Progenitor cell of endocrine pancreas (in vitro differentiated cells): ENCODE results near the gene DHX58. TPM values are rescaled to one million over a fixed set of nuclear protein-coding genes. Genes with fewer than 3 reads are reported as not detected.

ENCODE experiments used
- DNase-seq: peaks from one replicate; pipeline ENCODE4 v3.0.0; 2021; ENCODE audit warnings: low spot score; ENCODE audit not compliant: unreplicated experiment
- H3K27ac Mint-ChIP-seq: 2 replicates; pipeline ENCODE4 v1.8.0; 2021; ENCODE audit warnings: mild to moderate bottlenecking, moderate library complexity, mixed read lengths
- H3K27me3 Mint-ChIP-seq: 2 replicates; pipeline ENCODE4 v1.8.0; 2021; ENCODE audit warnings: mixed read lengths
- H3K36me3 Mint-ChIP-seq: 2 replicates; pipeline ENCODE4 v1.8.0; 2022; ENCODE audit warnings: mixed read lengths; ENCODE audit not compliant: insufficient read depth
- H3K4me1 Mint-ChIP-seq: 2 replicates; pipeline ENCODE4 v1.8.0; 2021; ENCODE audit warnings: low read depth, mixed read lengths
- H3K4me3 Mint-ChIP-seq: 2 replicates; pipeline ENCODE4 v1.8.0; 2021; ENCODE audit warnings: low read depth, mild to moderate bottlenecking, moderate library complexity, mixed read lengths
- H3K9me3 Mint-ChIP-seq: 2 replicates; pipeline ENCODE4 v1.8.0; 2021; ENCODE audit warnings: low read depth, mixed read lengths
- total RNA-seq: library from RNA; stranded (reverse); gene quantifications from 2 replicates; pipeline ENCODE4 v1.2.1, GENCODE V29; 2021
- TF ChIP-seq, protein P1 (sequence below): fragments of 200-600 bp; sonication (generic); IDR thresholded peaks from one replicate; pipeline ENCODE4 v1.5.0; 2021; ENCODE audit warnings: antibody characterized with exemption, mild to moderate bottlenecking; ENCODE audit not compliant: unreplicated experiment

The DHX58 gene
- total RNA-seq, 1 donor from 2014 or later = 0.43 TPM

GRCh38 chr17:42065201-42065600 is 47.3 kb downstream of the DHX58 start:
- Mint-ChIP-seq H3K27me3 (peaks cover 25% of the 10 kb centered on the region), H3K4me1 (no peaks in the 10 kb centered on the region), H3K9me3 (no peaks in the 10 kb centered on the region), H3K36me3 (no peaks in the 10 kb centered on the region), H3K27ac (no peak overlapping the region), H3K4me3 (no peak overlapping the region)
- TF ChIP-seq, protein P1, sequence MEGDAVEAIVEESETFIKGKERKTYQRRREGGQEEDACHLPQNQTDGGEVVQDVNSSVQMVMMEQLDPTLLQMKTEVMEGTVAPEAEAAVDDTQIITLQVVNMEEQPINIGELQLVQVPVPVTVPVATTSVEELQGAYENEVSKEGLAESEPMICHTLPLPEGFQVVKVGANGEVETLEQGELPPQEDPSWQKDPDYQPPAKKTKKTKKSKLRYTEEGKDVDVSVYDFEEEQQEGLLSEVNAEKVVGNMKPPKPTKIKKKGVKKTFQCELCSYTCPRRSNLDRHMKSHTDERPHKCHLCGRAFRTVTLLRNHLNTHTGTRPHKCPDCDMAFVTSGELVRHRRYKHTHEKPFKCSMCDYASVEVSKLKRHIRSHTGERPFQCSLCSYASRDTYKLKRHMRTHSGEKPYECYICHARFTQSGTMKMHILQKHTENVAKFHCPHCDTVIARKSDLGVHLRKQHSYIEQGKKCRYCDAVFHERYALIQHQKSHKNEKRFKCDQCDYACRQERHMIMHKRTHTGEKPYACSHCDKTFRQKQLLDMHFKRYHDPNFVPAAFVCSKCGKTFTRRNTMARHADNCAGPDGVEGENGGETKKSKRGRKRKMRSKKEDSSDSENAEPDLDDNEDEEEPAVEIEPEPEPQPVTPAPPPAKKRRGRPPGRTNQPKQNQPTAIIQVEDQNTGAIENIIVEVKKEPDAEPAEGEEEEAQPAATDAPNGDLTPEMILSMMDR = no peak
- no peak for DNase-seq

- Mint-ChIP-seq H3K27me3 (peaks cover 25% of the 10 kb centered on the region), H3K4me1 (no peaks in the 10 kb centered on the region), H3K27ac (no peak overlapping the region), H3K4me3 (no peak overlapping the region), H3K9me3 (no peaks in the 10 kb centered on the region), H3K36me3 (no peaks in the 10 kb centered on the region)
- DNase-seq = no peak
- TF ChIP-seq, protein P1 = no peak
Observed at GRCh38 chr17:42062681-42063080, 49.8 kb downstream of the DHX58 start.

DNA sequence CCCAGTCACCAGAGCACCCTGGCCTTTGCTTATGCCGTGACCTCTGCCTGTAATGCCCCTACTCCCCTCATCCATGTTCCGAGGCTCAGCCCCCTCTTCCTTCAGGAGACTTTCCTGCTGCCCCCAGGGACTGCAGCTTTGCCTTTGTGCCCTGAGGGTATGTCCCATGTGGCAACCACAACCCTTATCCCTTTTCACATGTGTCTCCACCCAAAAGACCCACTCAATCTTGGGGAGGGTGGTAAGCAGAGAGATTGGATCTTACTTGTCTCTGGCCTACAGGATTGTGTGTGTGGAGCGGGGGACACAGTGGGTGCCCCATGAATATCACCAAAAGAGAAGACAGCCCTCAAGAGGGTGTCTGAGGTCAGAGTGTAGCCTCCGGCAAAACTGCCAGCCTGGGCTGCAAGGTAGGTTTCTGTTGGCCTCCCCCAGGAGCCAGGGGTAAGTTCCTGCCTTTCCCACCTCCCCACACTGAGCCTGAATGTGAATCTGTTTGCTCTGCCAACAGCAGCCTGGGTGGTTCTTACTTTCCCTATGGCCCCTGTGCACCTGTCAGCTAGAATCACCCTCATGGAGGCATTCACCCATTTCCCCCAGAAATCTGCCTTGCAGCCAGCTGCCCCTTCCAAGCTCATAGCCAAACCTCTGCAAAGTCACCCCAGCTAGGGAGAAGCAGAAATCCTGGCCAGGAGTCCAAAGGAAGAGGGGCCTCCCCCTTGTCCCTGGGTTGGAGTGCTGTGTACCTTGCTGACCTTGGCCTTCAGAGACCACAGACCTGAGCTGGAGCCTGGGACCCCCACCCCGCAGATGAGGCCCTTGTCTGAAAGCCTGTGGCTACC is 50.6 kb downstream of the DHX58 start:
- Mint-ChIP-seq H3K27ac (peak overlapping the region; percentile 10), H3K9me3 (no peaks in the 10 kb centered on the region), H3K36me3 (no peaks in the 10 kb centered on the region), H3K27me3 (peaks cover 22% of the 10 kb centered on the region), H3K4me1 (no peaks in the 10 kb centered on the region), H3K4me3 (no peak overlapping the region)
- DNase-seq = no peak
- TF ChIP-seq, protein P1 = no peak

GRCh38 chr17:42060231-42060630 is 52.3 kb downstream of the DHX58 start:
- H3K27ac Mint-ChIP-seq = no peak overlapping the region
- H3K27me3 Mint-ChIP-seq = peaks cover 29% of the 10 kb centered on the region
- DNase-seq = no peak
- no peaks in the 10 kb centered on the region for H3K9me3 Mint-ChIP-seq
- TF ChIP-seq, protein P1 = no peak
- H3K4me1 Mint-ChIP-seq = no peaks in the 10 kb centered on the region
- no peak overlapping the region for H3K4me3 Mint-ChIP-seq
- H3K36me3 Mint-ChIP-seq = no peaks in the 10 kb centered on the region

GRCh38 chr17:42059815-42060214 is 52.7 kb downstream of the DHX58 start:
- DNase-seq = no peak
- H3K4me3 Mint-ChIP-seq = no peak overlapping the region
- peaks cover 2% of the 10 kb centered on the region for H3K4me1 Mint-ChIP-seq
- no peak overlapping the region for H3K27ac Mint-ChIP-seq
- peaks cover 29% of the 10 kb centered on the region for H3K27me3 Mint-ChIP-seq
- H3K9me3 Mint-ChIP-seq = no peaks in the 10 kb centered on the region
- TF ChIP-seq, protein P1 = no peak
- no peaks in the 10 kb centered on the region for H3K36me3 Mint-ChIP-seq
